NK-92 treated with Interleukin-12 subunit alpha and Interleukin-12 subunit beta, amount 100 ng/mL, for 24 hours (cell line): ENCODE measurements around the gene RXFP4.

ENCODE experiments used
- DNase-seq: peaks from one replicate; lab custom pipeline; 2025; lab: John Stamatoyannopoulos, UW

Gene RXFP4

DNA sequence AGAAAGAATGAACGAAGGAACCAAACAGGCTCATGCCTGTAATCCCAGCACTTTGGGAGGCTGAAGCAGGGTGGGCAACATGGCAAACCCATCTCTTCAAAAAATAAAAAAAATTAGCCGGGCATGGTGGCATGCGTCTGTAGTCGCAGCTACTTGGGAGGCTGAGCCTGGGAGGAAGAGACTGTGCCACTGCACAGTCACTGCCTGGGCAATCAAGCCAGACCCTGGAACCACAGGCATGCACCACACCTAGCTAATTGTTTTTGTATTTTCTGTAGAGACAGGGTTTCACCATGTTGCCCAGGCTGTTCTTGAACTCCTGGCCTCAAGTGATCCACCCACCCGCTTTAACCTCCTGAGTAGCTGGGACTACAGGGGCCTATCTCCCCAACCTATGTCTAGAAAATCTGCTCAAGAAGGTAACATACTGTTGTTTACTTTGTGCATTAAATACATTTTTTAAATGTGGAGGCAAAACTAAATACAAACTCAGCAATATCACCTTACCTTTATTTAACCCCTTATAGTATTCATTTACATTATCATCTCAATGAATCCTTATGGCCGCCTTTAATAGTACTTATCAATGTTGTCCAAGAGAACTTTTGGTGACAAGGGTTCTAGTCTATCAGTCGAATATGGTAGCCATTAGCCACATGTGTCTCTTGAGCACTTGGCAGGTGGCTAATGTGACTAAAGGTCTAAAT, 10.0 kb upstream of the RXFP4 start:
- no peak for DNase-seq

GRCh38 chr1:155932081-155932480, 9.4 kb upstream of the RXFP4 start:
- no peak for DNase-seq

- DNase-seq = no peak
Measured at GRCh38 chr1:155932487-155932886, 9.0 kb upstream of the RXFP4 start.

- no peak for DNase-seq
Measured at GRCh38 chr1:155933591-155934096, 7.8 kb upstream of the RXFP4 start.

- peak; percentile 87 for DNase-seq
Measured at GRCh38 chr1:155934097-155934935, 7.1 kb upstream of the RXFP4 start, which contains the start of gene KHDC4. Gene KHDC4, minus strand, starts transcription at chr1:155934413. Its CDS starts 40 bp downstream, at chr1:155934373.

DNA sequence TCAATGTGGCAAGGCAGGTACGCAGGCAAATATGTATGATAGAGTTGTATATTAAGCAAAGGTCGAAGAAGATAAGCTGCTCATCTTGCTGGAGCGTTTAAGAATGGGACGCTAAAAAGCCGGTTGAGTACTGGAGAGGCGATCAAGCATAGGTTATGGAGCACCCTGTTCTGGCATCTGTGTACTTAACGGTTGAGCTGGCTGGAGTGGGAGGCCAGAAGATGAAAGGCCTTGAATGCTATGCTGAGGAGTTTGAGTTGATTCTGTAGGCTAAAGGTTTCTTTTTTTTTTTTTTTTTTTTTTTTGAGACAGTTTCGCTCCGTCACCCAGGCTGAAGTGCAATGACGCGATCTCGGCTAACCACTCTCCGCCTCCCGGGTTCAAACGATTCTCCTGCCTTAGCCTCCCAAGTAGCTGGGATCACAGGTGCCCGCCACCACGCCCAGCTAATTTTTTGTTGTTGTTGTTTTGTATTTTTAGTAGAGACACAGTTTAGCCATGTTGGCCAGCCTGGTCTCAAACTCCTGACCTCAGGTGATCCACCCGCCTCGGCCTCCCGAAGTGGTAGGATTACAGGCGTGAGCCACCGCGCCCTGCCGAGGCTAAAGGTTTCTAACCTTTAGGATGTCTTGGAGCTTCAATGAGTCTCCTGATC, 6.4 kb upstream of the RXFP4 start:
- no peak for DNase-seq

GRCh38 chr1:155938220-155938627, 3.2 kb upstream of the RXFP4 start:
- DNase-seq = no peak

- no peak for DNase-seq
Measured at GRCh38 chr1:155940482-155940992, 901 bp upstream of the RXFP4 start.

DNA sequence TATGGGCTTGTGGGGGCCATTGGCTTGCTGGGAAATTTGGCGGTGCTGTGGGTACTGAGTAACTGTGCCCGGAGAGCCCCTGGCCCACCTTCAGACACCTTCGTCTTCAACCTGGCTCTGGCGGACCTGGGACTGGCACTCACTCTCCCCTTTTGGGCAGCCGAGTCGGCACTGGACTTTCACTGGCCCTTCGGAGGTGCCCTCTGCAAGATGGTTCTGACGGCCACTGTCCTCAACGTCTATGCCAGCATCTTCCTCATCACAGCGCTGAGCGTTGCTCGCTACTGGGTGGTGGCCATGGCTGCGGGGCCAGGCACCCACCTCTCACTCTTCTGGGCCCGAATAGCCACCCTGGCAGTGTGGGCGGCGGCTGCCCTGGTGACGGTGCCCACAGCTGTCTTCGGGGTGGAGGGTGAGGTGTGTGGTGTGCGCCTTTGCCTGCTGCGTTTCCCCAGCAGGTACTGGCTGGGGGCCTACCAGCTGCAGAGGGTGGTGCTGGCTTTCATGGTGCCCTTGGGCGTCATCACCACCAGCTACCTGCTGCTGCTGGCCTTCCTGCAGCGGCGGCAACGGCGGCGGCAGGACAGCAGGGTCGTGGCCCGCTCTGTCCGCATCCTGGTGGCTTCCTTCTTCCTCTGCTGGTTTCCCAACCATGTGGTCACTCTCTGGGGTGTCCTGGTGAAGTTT, 550 bp downstream of the RXFP4 start:
- no peak for DNase-seq

DNA sequence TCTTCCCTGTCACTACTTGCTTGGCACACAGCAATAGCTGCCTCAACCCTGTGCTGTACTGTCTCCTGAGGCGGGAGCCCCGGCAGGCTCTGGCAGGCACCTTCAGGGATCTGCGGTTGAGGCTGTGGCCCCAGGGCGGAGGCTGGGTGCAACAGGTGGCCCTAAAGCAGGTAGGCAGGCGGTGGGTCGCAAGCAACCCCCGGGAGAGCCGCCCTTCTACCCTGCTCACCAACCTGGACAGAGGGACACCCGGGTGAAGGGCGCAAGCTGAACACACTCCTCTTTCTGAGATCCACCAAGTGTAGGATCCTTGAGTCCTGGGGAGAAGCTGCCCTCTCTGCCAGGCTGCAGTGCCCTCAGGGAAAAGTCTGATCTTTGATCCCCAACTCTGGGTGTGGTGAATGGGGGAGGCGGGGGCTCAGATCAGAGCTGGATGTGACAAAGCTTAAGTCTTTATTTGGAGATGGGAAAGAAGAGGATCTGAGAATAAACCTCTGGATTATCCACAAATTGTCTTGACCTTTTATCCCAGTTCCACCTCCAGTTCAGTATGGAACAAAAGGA, 1.2 kb downstream of the RXFP4 start:
- no peak for DNase-seq

GRCh38 chr1:155944444-155944799, 3.0 kb downstream of the RXFP4 start:
- no peak for DNase-seq

DNA sequence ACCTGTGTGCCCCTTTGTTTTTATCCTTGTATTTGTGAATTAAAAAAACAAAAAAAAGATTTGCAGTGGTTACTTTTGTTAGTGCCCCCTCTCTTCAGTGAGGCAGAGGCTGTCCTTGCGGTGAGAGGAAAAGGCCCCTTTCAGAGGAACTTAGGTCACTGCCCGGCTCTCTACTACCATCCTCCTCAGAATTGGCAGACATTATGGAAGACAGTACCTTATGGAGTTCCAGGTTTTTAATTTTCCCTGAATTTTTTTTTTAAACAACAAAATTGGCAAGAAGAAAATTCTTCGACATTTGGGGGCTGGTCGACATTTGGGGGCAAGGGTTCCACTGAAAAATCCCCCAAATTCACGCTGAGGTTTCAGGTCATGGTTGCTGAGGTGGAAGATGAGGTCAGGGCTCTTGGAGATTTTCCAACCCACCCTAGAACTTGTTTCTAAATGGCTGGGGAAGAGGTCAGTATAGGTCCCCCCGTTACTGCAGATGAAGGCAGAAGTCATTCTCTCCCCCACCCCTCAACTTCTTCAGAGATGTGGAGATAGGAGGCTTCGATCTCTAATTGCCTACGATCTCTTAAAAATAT, 5.3 kb downstream of the RXFP4 start:
- no peak for DNase-seq

DNA sequence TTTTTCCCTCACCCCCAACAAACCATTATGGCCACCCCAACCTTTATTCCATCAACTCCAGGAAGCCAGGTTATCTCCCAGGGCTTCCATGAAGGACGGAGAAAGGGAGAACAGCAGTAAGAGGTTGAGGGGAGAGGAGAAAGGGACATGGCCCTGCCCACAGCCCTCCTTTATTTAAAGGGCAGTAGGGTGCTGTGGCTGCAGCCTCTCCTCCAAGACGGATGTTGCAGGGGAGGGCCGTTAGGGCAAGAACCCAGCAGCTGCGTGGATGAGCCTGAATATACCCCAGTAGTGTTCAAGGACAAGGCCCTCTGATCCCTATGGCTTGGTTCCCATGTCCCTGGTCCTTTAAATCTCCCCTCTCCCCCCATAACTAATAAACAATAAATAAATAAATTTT, 5.9 kb downstream of the RXFP4 start:
- DNase-seq = no peak

GRCh38 chr1:155947741-155948140, 6.3 kb downstream of the RXFP4 start:
- DNase-seq = no peak

GRCh38 chr1:155950829-155951228, 9.4 kb downstream of the RXFP4 start:
- DNase-seq = no peak

DNA sequence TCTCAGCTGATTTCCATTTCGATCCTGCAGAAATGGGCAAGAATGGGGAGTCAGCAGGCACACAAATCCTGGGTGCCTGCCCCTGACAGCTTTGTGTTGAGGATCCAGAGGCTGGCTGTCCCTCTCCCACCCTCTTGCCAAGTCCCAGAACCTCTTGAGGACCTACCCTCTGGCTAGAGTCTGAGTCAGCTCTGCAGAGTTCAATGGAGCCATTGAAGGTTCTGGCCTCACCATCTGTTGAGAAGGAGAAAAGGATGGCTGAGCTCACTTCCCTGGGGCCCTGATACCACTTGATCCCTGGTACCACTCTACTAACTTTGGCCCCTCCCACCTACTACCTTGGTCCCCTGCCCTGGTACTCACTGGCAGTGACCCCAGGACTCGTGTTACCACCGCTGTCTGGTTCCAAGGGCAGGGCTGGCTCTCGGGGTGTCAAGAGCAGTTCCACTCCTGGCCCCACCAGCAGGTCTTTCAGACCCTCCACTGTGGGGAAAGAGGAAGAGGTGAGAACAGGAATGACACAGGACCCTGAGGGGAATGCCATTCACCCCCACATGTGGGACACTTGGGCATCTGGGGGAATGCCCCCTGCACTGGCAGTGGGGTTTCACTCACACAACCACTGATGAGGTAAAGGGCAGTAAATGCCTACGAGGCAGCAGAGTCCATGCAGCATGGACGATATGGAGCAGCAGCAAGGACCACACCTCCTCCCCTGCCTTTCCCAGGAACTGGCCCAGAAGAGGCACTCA, 10.5 kb downstream of the RXFP4 start:
- DNase-seq = no peak

DNA sequence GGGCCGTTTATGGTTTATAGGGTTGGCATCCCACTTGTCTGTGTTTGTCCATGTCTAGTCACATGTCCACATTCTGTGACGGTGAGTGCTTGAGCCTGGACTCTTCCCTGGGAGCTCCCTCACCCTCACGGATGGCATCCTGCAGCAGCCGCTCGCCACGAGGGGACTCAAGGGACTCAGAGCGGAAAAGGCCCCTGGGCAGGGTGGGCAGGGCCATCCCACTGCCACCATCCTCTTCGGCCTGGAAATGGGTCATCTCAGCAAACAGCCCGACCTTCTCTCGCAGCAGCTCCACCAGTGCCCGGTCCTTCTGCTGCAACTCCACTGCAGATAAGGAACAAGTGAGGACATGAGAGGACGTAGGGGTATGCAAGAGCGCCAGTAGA, 11.1 kb downstream of the RXFP4 start:
- no peak for DNase-seq

DNA sequence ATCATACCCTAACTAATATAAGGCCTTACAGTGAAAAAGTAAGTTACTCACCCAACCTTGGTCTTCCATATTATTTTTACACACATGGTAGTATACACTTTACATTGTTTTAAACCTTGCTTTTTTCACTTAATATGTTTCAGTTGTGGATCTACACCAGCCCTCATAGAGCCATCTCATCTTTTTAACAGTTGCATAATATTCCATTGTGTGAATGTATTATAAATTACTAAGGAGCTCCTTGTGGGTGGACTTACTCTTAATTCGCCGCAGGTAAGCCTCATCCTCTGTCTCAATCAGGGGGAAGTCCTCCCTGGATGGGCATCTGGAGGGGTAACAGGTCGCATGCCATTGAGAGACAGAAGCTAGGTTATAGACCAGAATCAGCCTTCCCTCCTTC, 13.2 kb downstream of the RXFP4 start:
- DNase-seq = no peak

- DNase-seq = no peak
Measured at GRCh38 chr1:155957411-155957915, 16.0 kb downstream of the RXFP4 start.

DNA sequence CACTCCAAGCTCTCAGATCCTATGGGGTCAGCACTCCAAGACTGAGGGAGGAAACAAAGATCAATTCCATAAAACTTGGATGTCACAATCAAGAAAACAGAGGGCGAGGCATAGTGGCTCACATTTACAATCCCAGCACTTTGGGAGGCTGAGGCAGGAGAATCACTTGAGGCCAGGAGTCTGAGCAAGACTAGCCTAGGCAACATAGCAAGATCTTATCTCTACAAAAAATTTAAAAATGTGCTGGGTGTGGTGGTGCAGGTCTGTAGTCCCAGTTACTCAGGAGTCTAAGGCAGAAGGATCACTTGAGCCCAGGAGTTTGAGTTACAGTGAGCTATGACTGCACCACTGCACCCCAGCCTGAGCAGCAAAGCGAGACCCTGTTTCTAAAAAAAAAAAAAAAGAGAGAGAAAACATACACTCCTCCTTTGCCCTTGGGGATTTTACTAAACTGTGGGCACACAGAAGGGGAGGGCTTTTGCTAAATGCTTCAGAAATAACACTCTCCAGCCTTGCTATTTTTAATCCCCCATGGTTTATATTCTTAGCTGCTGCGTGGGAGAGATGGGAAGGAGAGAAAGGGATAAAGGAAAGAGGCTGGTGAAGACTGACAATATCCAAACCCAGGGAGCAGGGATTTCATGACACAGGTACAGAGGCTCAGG, 18.8 kb downstream of the RXFP4 start:
- no peak for DNase-seq
